Measurements from ENCODE around the gene NCOA1. TPM values are rescaled to one million over a fixed set of nuclear protein-coding genes. Genes with fewer than 3 reads are reported as not detected.

The NCOA1 gene
- total and polyA plus RNA-seq, 10 of the 15 experiments (the other 5 are each of a cell fraction or from before 2014, with no cell fraction given), result 1.8 to 35.6 (median 6.1) TPM

- TF ChIP-seq, protein P1, sequence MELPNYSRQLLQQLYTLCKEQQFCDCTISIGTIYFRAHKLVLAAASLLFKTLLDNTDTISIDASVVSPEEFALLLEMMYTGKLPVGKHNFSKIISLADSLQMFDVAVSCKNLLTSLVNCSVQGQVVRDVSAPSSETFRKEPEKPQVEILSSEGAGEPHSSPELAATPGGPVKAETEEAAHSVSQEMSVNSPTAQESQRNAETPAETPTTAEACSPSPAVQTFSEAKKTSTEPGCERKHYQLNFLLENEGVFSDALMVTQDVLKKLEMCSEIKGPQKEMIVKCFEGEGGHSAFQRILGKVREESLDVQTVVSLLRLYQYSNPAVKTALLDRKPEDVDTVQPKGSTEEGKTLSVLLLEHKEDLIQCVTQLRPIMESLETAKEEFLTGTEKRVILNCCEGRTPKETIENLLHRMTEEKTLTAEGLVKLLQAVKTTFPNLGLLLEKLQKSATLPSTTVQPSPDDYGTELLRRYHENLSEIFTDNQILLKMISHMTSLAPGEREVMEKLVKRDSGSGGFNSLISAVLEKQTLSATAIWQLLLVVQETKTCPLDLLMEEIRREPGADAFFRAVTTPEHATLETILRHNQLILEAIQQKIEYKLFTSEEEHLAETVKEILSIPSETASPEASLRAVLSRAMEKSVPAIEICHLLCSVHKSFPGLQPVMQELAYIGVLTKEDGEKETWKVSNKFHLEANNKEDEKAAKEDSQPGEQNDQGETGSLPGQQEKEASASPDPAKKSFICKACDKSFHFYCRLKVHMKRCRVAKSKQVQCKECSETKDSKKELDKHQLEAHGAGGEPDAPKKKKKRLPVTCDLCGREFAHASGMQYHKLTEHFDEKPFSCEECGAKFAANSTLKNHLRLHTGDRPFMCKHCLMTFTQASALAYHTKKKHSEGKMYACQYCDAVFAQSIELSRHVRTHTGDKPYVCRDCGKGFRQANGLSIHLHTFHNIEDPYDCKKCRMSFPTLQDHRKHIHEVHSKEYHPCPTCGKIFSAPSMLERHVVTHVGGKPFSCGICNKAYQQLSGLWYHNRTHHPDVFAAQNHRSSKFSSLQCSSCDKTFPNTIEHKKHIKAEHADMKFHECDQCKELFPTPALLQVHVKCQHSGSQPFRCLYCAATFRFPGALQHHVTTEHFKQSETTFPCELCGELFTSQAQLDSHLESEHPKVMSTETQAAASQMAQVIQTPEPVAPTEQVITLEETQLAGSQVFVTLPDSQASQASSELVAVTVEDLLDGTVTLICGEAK (IDR thresholded peaks at IDR 0.05; ENCODE audit: borderline replicate concordance), result no peak
- TF ChIP-seq RB1 (IDR thresholded peaks at IDR 0.05; ENCODE audit: borderline replicate concordance) (no peak), EGR1 (IDR thresholded peaks at IDR 0.05; ENCODE audit: borderline replicate concordance in 1 of 2, low read depth in 2 of 2, low read length in 2 of 2) (no peak), USF2 (IDR thresholded peaks at IDR 0.05; ENCODE audit: borderline replicate concordance, low read depth, low read length) (no peak), IKZF1 (conservative IDR thresholded peaks at IDR 0.05) (no peak), PAX5 (IDR thresholded peaks at IDR 0.05; ENCODE audit: borderline replicate concordance, low read depth, low read length) (no peak), FOS (IDR thresholded peaks at IDR 0.05; ENCODE audit: borderline replicate concordance, extremely low read depth, insufficient read length) (no peak), ATF7 (IDR thresholded peaks at IDR 0.05; ENCODE audit: low read depth) (no peak), MAX (IDR thresholded peaks at IDR 0.05; ENCODE audit: low read depth, low read length) (no peak), ZNF622 (IDR thresholded peaks at IDR 0.05) (no peak)
- TF ChIP-seq, protein P2, sequence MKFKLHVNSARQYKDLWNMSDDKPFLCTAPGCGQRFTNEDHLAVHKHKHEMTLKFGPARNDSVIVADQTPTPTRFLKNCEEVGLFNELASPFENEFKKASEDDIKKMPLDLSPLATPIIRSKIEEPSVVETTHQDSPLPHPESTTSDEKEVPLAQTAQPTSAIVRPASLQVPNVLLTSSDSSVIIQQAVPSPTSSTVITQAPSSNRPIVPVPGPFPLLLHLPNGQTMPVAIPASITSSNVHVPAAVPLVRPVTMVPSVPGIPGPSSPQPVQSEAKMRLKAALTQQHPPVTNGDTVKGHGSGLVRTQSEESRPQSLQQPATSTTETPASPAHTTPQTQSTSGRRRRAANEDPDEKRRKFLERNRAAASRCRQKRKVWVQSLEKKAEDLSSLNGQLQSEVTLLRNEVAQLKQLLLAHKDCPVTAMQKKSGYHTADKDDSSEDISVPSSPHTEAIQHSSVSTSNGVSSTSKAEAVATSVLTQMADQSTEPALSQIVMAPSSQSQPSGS (IDR thresholded peaks at IDR 0.05; ENCODE audit: low read length), result no peak
- TF ChIP-seq, protein P3, sequence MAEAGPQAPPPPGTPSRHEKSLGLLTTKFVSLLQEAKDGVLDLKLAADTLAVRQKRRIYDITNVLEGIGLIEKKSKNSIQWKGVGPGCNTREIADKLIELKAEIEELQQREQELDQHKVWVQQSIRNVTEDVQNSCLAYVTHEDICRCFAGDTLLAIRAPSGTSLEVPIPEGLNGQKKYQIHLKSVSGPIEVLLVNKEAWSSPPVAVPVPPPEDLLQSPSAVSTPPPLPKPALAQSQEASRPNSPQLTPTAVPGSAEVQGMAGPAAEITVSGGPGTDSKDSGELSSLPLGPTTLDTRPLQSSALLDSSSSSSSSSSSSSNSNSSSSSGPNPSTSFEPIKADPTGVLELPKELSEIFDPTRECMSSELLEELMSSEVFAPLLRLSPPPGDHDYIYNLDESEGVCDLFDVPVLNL (IDR thresholded peaks at IDR 0.05; ENCODE audit: low read depth, low read length), result no peak
Measured at GRCh38 chr2:24650997-24651642, 160.1 kb downstream of the NCOA1 start (continued).

Data from GM12878 (cell line).